HG03342 (cell line): Measurements from ENCODE around the gene PBRM1.
"Not testable (repeated sequence)": the region's sequence is repeated elsewhere in the genome, so short reads cannot be mapped to it uniquely, and the experiment has no call there.

Experiments used
- ATAC-seq: cut with Tn5 transposase; IDR thresholded peaks from one replicate; pipeline ENCODE4 v1.9.1; 2021; ENCODE audit warnings: mild to moderate bottlenecking, moderate library complexity; ENCODE audit not compliant: unreplicated experiment

The PBRM1 gene

GRCh38 chr3:52704611-52705437 lies 19.1 kb upstream of the PBRM1 start:
- ATAC-seq = peak; percentile 1

DNA sequence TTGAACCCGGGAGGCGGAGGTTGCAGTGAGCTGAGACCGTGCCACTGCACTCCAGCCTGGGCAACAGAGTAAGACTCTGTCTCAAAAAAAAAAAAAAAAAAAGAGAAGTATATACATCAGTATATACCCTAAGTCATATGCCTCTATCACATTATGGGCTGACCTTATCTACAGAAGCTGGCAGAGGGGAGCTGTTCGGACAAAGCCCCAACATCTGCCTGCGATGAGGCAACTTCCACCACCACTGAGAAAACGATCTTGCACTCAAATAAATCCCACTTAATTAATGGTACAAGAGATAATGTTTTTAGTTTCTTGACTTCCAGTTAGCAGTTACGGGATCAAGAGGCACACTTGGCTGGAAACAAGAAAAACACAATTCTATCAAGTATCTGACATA lies 17.6 kb upstream of the PBRM1 start:
- ATAC-seq = no peak

DNA sequence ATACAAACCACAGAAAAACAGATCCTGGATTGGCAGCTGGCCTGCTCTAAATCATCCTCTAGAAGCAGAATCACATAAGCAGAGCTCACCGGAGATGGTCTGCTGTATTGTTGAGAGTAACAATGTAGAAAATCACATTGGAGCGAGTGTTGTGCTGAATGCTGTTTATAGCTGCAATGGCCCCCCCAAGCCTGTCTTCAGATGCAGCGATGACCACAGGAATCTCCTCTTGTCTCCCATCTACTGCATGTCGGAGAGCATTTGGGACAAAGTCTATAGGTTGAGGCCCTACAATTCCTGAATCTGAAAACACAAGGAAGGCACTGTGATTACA lies 11.9 kb upstream of the PBRM1 start:
- ATAC-seq = no peak

- ATAC-seq = no peak
Measured at GRCh38 chr3:52696830-52697631, 11.3 kb upstream of the PBRM1 start.

DNA sequence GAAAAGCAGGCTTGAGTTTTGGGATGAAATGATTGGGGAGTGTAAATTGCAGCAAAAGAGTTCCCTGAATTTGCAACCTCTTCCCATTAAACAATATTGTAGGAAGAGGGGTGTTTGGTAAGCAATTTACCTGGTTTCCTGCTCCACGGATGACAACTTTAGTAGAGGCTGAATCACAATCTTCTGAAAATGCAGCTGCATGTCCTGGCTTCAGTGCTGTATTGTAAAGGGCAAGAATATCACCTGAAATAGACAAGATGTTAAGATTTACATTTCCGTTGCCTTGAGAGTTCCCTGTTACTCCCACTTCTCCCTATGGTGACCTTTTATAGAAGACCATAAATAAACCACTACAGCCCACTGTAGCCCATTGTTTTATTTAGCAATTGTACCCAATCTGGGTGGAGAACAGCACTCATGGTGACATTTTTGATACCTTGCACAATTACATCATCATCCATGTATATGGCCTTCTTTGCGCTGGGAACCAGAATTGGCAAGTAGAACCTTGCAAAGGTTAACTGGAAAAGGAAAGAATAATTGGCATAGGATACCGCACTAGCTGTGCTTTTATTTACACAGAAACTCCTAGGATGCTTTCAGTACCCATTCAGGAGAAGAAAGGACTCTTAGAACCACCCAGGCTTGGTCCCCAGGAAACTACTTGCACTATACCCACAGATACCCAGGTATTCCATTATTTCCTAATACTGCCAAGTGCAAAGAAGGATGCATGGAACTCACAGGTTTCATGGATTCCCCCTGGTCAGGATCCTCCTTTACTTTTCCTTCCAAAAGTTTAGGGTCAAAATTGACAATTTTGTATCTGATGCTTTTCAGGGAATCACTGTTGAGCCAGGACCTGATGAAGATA lies 10.3 kb upstream of the PBRM1 start:
- no peak for ATAC-seq

DNA sequence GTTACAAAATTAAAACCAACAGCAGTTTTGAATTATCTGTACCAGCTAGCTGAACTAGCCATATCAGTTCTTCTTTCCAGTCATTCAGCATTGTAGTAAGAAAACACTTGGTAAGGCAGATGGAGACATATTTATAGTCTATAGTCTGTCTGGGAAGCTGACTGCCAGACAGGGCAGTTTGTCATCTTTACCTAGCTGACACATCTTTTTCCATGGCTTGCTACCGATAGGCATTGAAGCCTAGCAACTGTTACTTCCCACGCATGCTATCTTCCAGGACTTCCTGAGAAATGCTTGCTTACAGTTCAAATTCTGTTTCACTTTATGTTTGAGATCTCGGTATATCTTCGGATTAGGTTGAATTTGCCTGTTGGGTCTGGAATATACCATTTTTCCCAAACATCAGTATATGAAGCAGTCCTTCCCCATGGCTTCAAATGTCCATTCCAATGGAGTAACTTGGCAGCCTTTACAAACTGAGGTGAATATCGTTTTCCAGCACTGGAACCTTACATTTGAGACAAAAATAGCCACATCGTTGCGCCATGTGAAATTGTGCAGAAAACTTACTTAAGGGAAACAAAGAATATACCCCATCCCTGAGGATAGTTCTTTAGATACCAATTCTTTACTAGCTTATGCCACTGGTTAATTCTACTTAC lies 8.9 kb upstream of the PBRM1 start:
- ATAC-seq = no peak

- no peak for ATAC-seq
Measured at GRCh38 chr3:52693071-52693470, 7.4 kb upstream of the PBRM1 start.

DNA sequence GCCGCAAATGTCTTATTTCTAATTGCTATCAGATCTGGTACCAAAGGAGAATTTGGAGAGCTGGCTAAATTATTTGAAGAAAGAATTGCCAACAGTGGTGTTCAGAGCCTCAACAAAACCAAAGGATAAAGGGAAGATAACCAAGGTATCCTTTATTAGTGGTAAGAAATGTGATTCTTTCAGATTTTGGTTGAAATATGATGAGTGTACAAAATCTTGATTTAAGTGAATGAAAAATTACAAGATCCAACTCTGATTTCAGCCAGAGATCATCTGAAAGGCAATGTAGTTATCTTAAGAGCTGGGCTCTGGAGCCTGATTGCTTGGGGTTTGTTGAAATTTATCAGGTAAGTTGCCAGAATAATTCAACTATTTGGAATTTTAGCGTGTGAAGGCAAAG lies 4.8 kb upstream of the PBRM1 start:
- ATAC-seq = no peak

DNA sequence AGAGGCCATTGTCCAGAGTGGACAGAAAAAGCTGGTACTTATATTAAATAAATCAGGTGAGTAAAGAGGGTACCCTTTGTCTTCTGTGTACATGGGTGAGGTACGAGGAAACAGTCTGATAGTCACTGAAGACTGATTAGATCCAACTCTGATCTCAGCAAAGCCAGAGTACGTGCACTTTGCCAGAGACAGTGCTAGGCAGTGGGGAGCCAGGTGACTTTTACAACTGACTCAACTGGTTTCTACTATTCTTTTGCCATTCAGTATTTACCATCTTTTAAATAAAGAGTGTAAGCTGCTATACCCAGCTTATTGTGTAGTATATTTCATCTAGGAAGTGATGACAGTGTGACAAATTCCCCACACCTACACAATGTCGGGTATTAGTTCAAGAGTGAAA lies 3.4 kb upstream of the PBRM1 start:
- no peak for ATAC-seq

DNA sequence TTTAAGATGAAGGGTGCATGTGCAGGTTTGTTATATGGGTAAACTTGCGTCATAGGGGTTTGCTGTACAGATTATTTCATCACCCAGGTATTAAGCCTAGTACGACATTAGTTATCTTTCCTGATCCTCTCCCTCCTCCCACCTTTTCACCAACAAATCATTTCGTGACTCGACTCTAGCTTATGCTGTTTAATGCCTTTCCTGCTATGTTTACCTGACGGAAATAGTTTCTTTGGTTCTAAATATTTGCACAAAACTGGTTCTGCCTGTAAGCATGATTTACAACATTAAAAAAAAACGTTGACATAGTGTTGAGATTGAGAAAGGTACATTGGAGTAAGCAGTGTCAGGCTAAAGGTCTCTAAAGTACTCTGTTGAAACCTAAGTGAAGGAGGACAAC lies 2.6 kb upstream of the PBRM1 start:
- ATAC-seq = no peak

DNA sequence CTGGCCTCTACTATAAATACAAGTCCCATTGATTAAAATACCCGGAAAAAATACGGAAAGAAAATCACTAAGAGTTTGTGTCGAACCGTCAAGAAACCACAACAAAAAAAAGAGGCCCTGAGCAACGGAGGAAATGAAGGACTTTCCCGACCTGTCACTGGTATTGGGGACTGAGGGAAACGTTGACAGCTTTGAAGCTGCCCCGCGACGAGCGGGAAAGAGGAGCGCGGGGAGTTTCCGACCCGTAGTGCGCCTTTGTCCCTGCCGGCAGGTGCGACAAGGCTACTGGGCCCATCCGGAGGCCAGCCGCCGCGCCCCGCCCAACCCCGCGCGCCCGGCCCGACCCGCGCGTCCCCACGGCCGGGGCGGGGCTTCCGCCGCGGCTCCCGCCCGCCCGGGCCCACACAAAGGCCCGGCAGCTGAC lies 416 bp downstream of the PBRM1 start:
- peak; percentile 70 for ATAC-seq

GRCh38 chr3:52684184-52684583 lies 1.5 kb downstream of the PBRM1 start:
- ATAC-seq = no peak

DNA sequence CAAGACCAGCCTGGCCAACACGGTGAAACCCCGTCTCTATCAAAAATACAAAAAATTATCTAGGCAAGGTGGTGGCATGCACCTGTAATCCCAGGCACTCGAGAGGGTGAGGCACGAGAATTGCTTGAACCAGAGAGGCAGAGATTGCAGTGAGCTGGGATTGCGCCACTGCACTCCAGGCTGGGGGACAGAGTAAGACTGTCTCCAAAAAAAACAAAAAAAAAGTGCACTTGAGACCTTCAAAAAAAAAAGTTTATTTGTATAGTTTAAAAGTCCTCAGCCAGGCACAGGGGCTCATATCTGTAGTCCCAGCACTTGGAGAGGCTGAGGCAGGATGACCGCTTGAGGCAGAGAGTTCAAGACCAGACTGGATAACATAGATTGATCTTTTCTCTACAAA lies 2.1 kb downstream of the PBRM1 start:
- no peak for ATAC-seq

DNA sequence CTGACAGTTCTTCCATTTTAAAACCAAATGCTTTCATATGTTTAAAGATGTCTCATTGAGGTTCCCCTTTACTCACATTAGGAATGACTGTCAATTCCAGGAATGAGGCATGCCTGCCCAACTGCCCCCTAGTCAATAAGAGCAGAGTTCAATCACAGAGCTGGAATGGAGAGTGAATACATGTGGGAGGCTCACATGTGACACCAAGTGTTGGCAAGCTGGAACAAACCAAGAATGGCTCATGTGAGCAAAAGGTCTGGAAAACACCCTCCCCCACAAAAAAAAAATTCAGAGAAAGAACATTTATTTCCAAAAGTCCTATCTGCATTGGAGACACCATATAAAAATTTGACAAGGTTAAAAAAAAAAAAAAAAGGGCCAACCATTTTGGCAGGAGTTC lies 3.7 kb downstream of the PBRM1 start:
- no peak for ATAC-seq

DNA sequence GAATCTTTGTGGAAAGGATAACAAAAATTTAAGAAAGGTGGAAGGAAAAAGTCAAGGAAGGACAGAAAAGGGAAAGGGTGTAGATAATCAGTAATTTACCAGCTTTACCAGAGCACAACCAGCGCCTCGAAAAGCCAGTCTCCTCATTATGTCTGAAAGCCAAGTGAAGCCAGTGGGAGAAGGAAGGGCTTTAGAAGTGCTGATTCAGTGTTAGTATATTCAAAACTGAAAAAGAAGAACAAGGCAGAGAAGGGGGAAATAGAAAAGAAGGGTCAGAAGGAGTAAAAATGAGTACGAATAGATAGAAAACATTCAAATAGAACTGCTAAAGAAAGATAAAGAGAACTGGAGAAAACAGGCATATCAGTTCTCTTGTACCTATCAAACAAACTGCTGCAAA lies 4.1 kb downstream of the PBRM1 start:
- no peak for ATAC-seq

GRCh38 chr3:52679811-52680210 lies 5.9 kb downstream of the PBRM1 start:
- no peak for ATAC-seq

GRCh38 chr3:52679199-52679538 lies 6.5 kb downstream of the PBRM1 start:
- no peak for ATAC-seq

DNA sequence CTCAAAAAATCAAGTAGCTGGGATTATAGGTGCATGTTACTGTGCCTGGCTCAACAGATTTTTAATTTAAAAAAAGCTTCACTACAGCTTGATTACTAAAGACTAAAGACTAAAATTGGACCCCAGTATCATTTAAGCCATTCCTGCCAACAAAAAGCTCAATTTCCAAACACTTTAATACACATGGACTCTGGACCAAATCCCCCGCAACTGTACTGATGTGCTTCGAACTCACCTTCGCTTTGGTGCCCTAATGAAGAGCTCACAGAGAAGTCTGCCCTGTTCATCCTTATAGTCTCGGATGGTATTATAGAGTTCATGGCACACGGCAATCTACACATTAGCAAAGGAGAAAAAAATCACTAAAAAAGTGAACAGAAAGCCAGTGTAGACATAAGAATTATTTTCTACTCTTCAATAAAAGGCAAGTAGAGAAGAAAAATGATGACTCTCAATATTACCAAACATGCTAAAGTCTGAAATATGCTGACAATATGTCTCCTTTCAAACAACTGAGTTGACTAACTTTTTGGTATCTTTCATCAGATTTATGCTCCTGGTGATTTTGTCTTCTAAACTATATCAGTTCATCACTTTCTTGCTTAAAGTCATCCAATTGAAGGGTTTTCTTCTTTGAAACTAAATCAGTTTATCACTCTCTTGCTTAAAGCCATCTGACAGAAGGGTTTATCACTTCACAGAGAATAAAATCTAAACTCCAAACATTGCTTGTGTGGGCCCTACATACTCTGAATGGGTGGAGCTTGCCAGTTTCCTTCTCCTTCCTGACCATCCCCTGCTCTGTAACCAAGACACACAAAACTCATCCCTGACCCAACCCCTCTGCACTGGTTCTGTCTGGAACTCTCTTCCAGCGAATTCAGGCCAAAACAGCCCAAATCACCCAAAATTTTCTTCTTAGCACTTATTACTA lies 7.2 kb downstream of the PBRM1 start:
- ATAC-seq = no peak

DNA sequence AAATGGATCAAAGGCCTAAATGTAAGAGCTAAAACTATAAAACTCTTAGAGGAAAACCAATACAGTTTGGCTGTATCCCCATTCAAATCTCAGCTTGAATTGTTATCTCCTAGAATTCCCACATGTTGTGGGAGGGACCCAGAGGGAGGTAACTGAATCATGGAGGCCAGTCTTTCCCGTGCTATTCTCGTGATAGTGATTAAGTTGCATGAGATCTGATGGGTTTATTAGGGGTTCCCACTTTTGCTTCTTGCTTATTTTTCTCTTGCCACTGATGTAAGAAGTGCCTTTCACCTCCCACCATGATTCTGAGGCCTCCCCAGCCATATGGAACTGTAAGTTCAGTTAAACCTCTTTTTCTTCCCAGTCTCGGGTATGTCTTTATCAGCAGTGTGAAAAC lies 9.5 kb downstream of the PBRM1 start:
- ATAC-seq = not testable (repeated sequence)

DNA sequence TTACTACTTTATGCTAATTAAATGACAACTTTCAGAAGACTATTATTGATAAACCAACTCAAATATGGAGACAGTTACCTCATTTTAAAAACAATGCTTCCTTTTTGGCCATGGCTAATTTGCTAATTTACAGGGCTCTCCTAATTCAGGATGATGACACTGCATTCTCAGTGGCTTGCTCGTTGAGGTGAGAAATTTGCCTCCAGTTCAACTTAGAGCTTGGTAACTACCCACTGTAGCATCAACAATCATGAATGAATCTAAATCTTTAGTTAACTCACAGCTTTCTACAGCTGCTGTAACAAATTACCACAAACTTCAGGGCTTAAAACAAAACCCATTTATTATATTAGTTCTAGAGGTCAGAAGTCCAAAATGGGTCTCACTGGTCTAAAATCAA lies 14.0 kb downstream of the PBRM1 start:
- ATAC-seq = no peak
